GM21529 (cell line): ENCODE data around the gene CLTC.

Experiments
- ATAC-seq: cut with Tn5 transposase; IDR thresholded peaks from one replicate; pipeline ENCODE4 v1.9.1; 2021; ENCODE audit not compliant: unreplicated experiment

CLTC gene

DNA sequence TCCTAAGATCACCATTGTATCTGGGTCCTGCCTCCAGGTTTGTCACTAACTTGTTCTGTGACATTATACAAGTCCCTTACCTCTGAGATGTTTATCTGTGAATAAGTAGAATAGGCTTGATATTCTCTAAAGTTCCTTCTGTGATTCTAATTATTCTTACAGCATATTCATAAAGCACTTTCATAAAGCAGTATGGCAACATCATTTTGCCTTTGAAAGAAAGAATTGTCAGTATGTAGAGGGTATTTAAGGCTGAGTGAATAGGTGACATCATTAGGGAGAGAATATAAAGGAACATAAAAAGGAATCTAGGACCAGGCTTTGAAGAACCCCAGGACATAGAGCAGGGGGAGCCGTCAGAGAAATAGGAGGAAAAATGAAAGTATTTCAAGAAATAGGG lies 103.3 kb downstream of the CLTC start:
- no peak for ATAC-seq

DNA sequence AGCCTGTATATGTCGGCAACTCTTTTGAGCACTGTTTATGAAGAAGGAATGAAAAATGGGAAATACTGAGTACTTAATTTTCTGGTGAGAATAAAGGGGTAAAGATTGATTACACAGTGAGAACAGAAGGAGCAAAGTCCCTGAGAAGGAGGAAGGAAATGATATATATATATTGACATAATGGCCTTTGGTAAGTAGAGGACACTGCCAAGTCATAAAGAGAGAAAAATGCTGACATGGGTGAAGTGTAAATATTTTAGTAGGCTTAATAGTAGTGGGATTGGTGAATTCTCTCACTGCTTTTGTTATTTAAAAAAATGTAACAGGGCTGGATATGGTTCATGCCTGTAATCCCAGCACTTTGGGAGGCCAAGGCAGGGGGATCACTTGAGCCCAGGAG lies 103.9 kb downstream of the CLTC start:
- no peak for ATAC-seq

DNA sequence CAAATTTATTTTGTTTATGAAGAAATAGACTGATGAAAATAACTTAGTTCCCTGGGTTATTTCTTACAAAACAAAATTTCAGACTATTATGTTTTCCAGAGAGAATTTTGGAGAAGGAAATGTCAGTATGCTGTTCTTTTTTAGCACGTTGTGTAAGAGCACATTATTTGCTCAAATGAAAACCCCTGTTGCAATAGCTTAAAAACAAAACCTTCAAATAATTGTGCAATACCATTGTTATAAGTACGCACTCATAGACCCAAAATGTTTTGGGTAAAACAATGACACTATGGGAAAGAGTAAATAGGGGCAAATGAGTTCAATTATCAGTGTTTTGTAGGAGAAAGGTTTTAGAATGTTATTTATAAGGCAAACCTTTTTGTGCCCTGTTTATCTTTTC lies 106.0 kb downstream of the CLTC start:
- no peak for ATAC-seq

DNA sequence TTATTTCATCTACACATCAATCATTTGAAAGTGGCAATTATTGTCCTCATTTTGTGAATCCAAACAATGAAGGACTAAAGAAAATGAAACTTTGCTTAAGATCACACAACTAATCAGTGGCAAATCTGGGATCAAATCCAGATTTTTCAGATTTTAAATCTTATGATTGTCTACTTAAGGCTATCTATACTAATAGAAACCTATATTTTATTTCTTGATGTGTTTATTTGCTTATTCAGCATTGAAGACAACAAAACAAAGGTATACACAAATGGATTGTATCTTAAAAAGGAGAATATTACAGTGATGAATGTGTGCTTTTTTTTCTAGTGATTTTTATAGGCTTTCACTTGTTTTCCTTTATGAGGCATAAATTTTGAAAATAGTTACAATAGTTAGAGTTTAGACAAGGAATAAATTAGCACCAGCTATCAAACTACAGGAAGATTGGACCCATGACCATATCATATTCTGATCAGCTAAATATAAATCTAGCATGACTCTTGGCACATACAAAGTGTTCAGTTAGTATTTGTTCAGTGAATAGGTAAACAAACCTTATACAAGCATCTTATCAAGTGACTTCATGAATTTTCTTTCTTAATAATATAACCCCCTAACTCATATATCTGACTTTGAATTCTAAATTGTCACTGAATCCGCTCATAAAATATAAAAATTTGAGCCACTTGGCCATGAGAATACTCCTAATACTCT lies 108.3 kb downstream of the CLTC start:
- no peak for ATAC-seq

DNA sequence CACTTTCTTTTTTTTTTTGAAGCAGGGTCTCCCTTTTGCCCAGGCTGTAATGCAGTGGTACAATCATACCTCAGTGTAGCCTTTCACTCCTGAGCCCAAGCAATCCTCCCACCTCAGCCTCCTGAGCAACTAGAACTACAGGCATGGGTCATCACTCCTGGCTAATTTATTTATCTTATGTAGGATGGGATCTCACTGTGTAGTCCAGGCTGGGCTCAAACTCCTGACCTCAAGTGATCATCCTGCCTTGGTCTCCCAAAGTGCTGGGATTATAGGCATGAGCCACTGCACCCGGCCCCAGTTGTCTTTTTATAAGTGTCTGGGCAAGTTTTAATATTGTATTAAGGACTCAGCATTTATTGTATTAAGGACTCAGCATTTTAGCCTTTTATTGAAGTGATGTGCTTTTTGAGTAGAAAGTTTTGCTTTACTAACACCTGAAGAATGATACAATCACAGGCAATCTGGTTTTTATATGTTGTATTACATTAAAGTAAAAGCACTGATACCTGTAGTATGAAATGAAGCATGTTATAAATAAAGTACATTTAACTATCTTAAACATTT lies 110.7 kb downstream of the CLTC start:
- ATAC-seq: no peak

DNA sequence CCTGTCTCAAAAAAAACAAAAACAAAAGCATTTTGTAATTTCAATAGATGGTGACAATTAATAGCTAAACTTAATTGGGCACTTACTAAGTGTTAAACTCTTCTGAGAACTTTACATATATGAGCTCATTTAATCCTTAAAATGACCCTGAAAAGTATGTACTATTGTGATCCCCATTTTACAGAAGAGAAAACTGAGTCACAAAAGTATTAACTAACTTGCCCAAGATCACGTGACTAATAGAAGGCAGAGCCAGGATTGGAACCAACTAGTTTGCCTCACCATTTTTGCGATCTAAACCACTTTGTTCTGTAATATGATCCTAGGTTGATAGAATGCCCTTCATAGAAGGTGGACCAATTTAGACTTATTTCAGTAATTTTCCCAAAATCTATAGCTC lies 114.0 kb downstream of the CLTC start:
- no peak for ATAC-seq

DNA sequence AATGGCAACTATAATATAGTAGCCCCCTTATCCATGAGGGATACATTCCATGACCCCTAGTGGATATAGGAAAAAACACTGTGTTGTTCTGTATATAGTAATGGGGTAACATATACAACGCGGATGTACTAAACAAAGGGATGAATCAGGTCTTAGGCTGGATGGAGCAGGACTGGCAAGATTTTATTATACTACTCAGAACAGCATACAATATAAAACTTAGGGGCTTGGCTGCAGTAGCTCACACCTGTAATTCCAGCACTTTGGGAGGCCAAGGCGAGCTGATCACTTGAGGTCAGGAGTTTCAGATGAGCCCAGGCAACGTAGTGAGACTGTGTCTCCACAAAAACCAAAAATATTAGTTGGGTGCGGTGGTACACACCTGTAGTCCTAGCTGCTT lies 114.5 kb downstream of the CLTC start:
- no peak for ATAC-seq

DNA sequence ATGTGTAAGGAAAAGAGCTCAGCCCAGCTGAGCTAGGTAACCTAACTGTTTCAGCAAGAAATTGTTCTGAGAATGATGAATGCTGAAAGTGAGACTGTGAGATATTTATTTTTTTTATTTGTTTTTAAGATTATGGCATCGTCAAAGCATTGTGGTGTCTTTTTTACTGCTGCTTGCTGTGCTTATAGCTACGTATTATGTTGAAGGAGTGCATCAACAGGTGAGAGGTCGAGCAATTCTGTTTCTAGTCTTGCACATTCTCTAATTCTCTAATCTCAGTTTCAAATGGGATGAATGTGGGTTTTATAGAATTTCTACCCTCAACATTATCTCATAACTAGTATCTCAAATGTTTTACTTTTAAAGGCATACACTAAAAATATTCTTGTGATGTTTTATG lies 117.6 kb downstream of the CLTC start:
- ATAC-seq: no peak

DNA sequence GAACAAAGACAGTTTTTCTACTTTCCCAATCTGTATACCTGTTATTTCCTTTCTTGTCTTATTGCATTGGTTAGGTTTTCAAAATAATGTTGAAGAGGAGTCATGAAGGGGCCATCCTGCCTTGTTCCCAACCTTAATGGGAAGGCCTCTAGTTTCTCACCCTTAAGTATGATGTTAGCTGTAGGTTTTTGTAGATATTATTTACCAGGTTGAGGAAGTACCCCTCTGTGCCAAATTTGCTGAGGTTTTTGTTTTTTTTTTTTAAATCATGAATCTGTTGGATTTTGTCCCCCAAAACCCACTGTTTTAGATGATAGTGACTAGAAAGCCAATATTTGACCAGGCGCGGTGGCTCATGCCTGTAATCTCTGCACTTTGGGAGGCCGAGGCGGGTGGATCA lies 124.1 kb downstream of the CLTC start:
- no peak for ATAC-seq

DNA sequence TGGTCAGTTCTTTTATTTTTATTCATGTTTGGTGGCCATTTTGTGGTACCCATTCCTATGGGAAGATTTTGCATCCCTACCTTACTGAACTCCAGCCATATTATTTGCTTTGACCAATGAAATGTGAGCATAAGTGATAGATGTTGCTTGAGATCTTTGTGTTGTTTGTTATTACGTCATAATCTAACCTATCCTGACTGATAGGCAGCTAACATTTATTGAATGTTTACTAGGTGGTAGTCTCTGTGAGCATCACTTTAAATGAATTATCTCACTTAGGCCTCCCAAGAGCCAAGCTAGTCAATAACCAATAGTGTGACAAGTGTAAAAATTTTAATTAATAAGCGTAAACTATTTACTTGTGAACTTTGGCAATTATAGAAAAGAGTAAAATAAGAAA lies 125.3 kb downstream of the CLTC start:
- no peak for ATAC-seq
